GM12801 (cell line): ENCODE results near the gene CHD5.

ENCODE experiments used
- CTCF ChIP-seq: IDR thresholded peaks from one replicate; pipeline ENCODE4 v1.5.1; 2011; ENCODE audit warnings: control low read depth; ENCODE audit not compliant: insufficient read length; ENCODE audit errors: extremely low read depth

The CHD5 gene

DNA sequence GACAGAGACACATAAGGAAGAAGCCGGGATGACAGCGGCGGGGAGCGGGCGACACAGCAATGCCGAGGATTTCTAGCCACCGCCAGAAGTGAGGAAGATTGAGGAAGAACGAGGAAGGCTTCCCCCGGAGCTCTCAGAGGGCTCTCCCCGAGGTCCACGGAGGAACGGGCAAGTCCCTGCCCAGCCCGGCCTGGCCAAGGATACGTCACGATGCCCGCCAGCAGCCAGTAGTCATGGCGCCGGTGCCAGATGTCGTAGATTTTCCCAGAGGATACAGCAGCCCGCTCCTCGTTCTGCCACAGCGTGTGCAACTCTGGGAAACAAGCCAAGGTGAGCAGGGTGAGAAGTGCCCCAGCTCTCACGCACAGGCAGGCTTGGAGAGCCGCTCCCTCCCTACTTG lies 68.5 kb downstream of the CHD5 start:
- TF ChIP-seq CTCF: no peak

GRCh38 chr1:6110326-6110725 lies 69.8 kb downstream of the CHD5 start:
- TF ChIP-seq CTCF: no peak

- no peak for TF ChIP-seq CTCF
These were observed 70.4 kb downstream of the CHD5 start for GRCh38 chr1:6109688-6110087.

- no peak for TF ChIP-seq CTCF
These were observed 71.0 kb downstream of the CHD5 start for GRCh38 chr1:6108937-6109614.

DNA sequence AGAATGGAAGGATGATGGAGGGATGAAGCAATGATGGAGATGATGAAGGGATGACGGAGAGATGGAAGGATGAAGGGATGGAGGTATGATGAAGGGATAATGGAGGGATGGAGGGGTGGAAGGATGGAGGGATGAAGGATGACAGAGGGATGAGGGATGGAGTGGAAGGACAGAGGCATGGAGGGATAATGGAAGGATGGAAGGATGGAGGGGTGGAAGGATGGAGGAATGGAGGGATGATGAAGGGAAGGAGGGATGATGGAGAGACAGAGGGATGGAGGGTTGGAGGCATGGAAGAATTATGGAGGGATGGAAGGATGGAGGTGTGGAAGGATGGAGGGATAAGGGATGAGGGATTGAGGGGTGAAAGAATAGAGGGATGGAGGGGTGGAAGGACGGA lies 71.6 kb downstream of the CHD5 start:
- no peak for TF ChIP-seq CTCF

GRCh38 chr1:6107409-6108356 lies 72.4 kb downstream of the CHD5 start:
- TF ChIP-seq CTCF: no peak

DNA sequence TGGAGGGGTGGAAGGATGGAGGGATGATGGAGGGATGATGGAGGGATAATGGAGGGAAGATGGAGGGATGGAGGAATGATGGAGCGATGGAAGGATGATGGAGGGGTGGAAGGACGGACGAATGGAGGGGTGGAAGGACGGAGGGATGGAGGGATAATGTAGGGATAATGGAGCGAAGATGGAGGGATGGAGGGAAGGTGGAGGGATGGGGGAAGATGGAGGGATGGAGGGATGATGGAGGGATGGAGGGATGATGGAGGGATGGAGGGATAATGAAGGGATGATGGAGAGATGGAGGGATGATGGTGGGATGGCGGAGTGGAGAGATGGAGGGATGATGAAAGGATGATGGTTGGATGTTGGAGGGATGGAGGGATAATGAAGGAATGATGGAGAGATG lies 73.1 kb downstream of the CHD5 start:
- TF ChIP-seq CTCF: no peak
